Activated naive CD8-positive, alpha-beta T cell treated with anti-CD3 and anti-CD28 coated beads, Interleukin-2, amount 10 ng/mL, durations not matched to agents 7 days and 5 days (primary cell): ENCODE data around the gene SLC25A47. TPM values are rescaled to one million over a fixed set of nuclear protein-coding genes. Genes with fewer than 3 reads are reported as not detected.

Experiments
- microRNA-seq: library from miRNA; unstranded; fragments of <30 nt; microRNA quantifications from one replicate; pipeline ENCODE4 v1.2.0, GENCODE V29; 2022
- total RNA-seq, 2 experiments: library from RNA; stranded (reverse); gene quantifications; one replicate each; pipeline ENCODE4 v1.2.3, GENCODE V29; 2021

Gene SLC25A47
- total RNA-seq, 2 experiments from 2014 or later: not detected

Small RNA genes lying within 50 kb of the gene (microRNA-seq; reads per million reads assigned to microRNA genes)
- 39.3 reads per million, percentile 41 among the genes with 10 or more reads in this experiment for gene MIR345
- not detected for gene MIR6764

Other genes starting within 250 kb of the SLC25A47 start
- under 1 TPM; 0.14 to 0.28 TPM for gene DEGS2, start 163.7 kb upstream of the SLC25A47 start, total RNA-seq
- gene YY1, start 84.2 kb upstream of the SLC25A47 start, total RNA-seq: 10 to 100 TPM; 86.4 to 89.6 TPM
- 10 to 100 TPM; 17.3 to 18.1 TPM for gene SLC25A29, start 16.9 kb upstream of the SLC25A47 start, total RNA-seq
- 1 to 10 TPM; 6.1 to 8.4 TPM for gene WDR25, start 53.1 kb downstream of the SLC25A47 start, total RNA-seq